ENCODE data around the gene AKNAD1.

The AKNAD1 gene

DNA sequence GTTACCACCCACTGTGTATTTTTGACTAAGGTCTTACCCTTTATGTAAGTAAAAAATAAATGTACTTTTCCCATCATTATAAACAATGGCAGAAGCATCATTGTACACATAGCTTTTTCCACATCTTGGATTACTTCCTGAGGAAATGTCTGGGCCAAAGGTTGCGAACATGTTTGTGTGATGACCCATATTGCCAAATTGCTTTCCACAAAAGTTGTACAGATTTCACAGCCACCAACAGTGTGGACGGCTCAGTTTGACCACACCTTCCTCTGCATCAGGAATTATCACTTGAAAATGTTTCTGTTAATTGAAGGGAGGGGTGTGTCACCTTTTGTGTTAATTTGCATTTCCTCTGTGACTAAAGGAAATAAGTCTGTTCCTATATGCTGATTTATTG, 25.7 kb downstream of the AKNAD1 start:
- DNase-seq (ENCODE audit: low read depth, low spot score), result no peak

DNA sequence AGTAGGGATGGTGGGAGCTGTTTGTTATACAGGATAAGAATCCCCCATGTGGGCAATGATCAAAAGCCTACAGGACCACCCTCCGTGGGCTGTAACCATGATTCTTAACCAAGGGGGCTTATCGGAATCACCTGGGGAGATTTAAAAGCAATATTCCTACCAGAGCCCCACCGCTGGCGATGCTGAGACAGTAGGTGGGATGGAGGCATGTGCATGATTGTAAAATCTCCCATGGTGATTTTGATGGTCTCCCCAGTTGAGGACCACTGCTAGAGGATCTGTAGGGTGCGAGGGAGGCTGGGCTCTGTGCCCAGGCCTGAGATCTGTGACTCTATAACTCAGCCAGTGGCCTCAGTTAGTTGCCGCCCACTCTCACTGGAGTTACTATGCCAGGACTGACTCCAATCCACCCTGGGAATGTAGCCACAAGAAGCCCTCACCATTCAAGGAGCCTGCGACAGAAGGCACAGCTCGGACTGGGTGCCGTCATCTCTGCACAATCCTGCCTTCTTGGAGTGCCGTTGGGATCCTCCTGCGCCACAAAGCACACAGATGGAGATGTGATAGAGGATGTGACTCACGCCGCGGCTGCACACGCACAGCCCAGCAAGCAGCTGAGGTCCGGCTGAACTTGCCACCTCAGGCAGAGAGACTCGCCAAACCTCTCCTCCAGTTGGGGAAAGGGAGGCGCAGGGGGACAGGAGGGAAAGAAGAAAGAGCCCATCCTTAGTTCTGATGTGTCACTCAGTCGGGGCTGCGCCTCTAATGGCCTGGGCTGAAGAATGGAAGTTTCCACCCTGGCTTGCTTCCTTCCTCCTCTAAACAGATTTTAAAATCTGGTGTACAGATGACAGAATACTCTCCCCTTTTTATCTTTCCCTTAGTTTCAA, 26.5 kb downstream of the AKNAD1 start:
- DNase-seq (ENCODE audit: low read depth, low spot score), result no peak

DNA sequence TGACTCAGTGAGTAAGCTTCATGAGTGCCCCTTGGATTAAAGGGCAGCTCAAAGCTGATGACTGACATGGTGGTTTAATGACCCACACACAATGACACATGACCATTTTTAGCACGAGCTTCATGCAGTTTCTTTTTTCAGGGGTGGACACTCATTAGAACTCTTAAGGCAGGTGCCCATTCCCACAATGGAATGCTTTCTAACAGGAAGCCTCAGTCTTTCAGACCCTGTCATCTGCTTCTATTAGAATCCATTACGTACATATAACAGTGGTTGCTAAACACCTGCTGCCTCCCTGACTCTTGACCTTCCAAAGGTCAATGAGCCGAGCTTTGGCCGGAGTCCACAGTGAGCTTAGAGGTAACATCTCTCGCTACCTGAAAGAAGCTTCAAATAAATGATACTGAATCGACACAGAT, 27.4 kb downstream of the AKNAD1 start:
- no peak for DNase-seq (ENCODE audit: low read depth, low spot score)

DNA sequence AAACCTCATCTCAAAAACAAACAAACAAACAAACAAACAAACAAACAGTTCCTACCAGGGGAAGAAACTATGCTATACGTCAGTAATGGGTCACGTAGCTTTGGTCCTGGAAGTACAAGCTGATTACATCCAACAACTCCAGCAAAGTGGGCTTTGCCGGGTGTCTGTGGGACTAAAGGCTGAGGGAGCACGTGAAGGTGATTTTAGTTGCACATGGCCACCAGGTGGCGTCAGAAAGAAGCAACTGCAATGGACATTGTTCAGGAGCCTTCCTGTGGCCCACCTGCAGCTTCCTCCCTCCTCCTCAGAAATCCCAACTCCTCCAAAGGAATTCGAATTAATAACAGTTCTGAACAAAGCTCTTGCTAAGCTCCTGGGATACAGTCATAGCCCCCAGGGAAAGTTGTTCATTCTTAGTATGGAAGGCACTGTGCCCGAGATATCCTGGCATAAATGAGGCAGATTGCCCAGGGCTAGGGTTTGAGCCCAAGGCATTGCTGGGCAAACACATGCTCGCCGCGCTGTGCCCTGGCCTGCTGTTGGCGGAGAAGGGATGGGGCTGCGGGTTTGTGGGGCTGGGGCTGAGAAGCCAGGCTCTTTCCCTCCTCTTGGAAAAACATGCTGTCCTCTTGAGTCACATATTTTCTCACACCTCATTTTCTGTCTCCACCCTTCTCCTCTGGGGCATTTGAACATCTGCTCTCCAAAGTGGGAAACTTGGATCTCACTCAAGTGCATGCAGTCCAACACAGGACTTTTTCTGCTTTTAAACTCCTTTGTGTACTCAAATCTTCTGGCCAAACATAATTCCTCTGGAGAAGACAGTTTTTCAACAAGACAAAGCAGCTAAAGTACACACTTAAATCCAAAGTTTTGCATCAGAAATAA, 28.6 kb downstream of the AKNAD1 start:
- DNase-seq (ENCODE audit: low read depth, low spot score), result peak; percentile 75

DNA sequence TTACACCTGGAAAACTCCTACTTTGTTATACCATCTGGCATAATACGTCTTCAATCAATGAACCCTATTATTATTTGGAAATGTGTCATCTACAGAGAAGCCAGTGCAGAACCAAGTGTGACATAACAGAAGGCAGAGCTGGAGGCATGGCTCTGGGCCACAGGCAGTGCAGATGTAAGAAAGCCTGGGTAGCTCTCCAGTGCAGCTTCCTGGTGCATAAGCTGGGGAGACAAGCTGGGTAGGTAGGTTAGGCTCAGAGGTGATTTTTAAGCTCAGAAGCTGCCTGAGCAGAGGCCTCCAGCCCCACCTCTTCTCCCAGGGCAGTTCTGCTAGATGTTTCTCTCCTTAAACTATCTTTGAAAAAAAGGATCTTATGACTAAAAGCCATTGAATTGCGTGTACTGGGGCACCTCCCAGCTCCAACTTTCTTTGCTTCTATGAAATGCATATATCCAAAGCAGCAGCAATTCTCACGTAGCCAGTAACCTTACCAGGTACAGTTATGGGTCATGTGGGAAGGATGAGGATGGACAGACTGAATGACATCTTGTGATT, 30.7 kb downstream of the AKNAD1 start:
- DNase-seq (ENCODE audit: low read depth, low spot score), result no peak

GRCh38 chr1:108824051-108824450, 32.8 kb downstream of the AKNAD1 start:
- no peak for DNase-seq (ENCODE audit: low read depth, low spot score)

GRCh38 chr1:108823632-108824031, 33.3 kb downstream of the AKNAD1 start:
- no peak for DNase-seq (ENCODE audit: low read depth, low spot score)

- DNase-seq (ENCODE audit: low read depth, low spot score), result no peak
Observed at GRCh38 chr1:108819878-108820277, 37.0 kb downstream of the AKNAD1 start.

GRCh38 chr1:108817811-108818210, 39.1 kb downstream of the AKNAD1 start:
- DNase-seq (ENCODE audit: low read depth, low spot score), result no peak

- no peak for DNase-seq (ENCODE audit: low read depth, low spot score)
Observed at GRCh38 chr1:108817016-108817415, 39.9 kb downstream of the AKNAD1 start.

DNA sequence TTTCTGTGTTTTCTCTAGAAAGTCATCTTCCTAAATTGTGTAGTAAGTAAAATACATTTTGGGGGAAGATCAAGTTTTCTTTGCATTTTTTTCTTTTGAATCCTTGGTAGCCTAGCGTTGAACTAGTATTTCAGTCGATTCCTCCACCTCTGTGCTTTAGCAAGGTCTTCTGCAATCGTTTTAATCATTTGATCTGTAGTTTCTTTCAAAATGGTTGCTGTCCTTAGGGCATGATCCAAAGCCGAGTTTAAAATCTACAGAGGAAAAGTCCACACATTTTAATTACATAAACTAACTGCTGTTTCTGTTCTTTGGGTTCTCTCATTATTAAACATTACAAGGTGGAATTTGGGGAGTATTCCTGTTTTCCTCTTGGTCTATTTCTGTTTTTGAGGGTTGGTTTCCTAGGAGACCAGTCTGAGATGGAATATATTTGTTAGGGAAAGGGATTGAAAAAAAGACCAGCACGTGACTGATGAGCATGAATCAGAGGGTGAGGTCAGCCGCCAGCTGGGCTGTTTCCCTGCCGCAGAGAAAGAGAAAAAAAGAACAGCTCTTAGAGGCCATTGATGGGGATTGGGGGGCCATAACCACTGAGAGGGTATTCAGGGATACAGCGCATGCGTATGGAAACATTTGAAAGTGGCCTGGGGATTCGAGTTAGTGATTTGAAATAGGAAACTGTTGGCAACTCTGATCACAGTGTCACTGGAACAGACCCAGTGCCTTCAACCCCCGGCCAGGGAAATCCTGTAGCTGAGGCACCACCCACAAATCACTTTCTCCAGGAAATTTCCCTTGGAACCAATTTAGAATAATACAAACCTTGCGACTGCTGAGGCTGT, 40.6 kb downstream of the AKNAD1 start:
- DNase-seq (ENCODE audit: low read depth, low spot score), result peak; percentile 33

DNA sequence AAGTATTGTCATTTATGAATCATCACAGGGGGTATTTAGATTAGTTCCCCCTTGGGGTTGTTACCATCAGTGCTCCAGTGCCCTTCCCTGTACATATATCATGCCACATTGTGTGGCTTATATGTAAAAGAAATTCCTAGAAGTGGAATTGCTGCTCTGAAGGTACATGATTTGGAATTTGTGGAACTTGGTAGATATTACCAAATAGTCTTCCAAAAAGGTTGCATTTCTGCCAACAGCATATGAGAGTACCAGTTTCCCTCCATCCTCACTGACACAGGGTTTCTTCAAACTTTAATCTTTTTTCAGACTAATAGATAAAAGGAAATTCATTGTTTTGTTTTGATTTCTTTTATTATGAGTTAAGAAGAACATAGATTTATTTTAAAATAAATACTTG, 41.3 kb downstream of the AKNAD1 start:
- no peak for DNase-seq (ENCODE audit: low read depth, low spot score)

GRCh38 chr1:108814343-108815125, 42.4 kb downstream of the AKNAD1 start:
- DNase-seq (ENCODE audit: low read depth, low spot score), result no peak

- no peak for DNase-seq (ENCODE audit: low read depth, low spot score)
Observed at GRCh38 chr1:108813326-108813725, 43.6 kb downstream of the AKNAD1 start.

DNA sequence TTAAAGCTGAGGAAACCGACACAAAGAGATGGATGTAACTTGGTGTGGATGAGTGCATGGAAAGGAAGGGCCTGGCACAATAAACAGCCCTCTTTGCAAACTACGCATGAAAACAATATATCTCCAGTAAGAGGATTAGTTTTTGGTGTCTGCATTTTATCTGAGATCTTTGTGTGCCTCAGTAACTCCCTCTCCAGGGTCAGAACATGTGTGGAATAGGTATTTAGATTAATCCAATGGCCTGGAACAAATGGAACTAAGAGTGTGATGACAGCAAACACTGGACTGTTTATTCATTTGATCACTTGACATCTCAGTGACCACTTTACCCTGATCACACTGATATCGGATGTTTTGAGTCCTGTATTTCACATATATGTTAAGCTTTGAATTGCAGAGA, 45.3 kb downstream of the AKNAD1 start:
- no peak for DNase-seq (ENCODE audit: low read depth, low spot score)

GRCh38 chr1:108808438-108808837, 48.5 kb downstream of the AKNAD1 start:
- DNase-seq (ENCODE audit: low read depth, low spot score), result no peak

DNA sequence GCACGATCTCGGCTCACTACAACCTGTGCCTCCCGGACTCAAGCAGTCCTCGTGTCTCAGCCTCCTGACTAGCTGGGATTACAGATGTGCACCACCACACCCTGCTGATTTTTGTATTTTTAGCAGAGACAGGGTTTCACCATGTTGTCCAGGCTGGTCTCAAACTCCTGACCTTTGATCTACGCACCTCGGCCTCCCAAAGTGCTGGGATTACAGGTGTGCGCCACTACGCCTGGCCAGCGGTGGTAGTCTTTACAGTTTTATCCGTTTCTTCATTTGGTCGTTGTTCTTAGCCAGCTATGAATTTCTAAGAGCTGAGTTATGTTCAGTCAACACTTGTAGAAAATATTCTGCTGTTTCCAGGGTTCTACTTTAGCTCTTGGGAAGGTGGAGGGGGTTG, 53.3 kb downstream of the AKNAD1 start:
- no peak for DNase-seq (ENCODE audit: low read depth, low spot score)

GRCh38 chr1:108801101-108801500, 55.8 kb downstream of the AKNAD1 start:
- DNase-seq (ENCODE audit: low read depth, low spot score), result no peak

GRCh38 chr1:108799001-108799400, 57.9 kb downstream of the AKNAD1 start:
- no peak for DNase-seq (ENCODE audit: low read depth, low spot score)

DNA sequence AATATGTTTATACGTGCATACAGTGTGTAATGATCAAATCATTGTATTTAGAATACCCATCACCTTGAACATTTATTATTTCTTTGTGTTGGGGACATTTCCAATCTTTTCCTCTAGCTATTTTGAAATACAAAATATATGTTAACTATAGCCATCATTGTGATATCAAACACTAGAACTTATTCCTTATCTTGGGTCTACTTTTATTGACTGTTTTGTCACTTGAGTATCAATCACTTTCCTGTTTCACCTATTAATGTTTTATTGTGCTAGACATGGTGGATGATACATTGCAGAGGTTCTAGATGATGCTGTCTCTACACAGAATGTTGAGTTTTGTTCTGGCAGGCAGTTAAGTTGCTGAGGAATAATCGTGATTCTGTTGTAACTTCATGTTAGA, 64.5 kb downstream of the AKNAD1 start:
- no peak for DNase-seq (ENCODE audit: low read depth, low spot score)

DNA sequence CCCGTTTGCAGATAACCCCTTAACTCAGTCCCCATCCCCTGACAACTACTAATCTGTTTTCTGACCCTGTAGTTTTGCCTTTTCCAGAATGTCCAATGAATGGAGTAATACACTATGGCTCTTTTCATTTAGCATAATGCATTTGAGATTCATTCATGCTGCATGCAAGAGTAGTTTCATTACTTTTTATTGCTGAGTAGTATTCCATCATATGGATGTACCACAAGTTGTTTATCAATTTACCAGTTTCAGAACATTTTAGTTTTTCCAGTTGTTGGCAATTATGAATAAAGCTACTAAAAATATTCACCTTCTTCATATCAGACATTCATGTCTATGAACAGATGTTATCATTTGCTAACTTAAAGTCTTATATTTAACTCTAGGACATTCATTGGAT, 65.1 kb downstream of the AKNAD1 start:
- no peak for DNase-seq (ENCODE audit: low read depth, low spot score)
